H9 (cell line): ENCODE measurements around the gene ATG2B. TPM values are rescaled to one million over a fixed set of nuclear protein-coding genes. Genes with fewer than 3 reads are reported as not detected.

Source experiments
- DNase-seq: peaks from one replicate; pipeline ENCODE4 v3.0.0-alpha.2; 2017
- H2AFZ ChIP-seq: one replicate; pipeline ENCODE4 v1.6.1; 2013; ENCODE audit warnings: mild to moderate bottlenecking, low read length, control low read depth, moderate library complexity
- H2AK5ac ChIP-seq: 2 replicates; pipeline ENCODE4 v1.6.1; 2013; ENCODE audit warnings: low read length, control low read depth, mixed read lengths; ENCODE audit not compliant: insufficient read length
- H2BK120ac ChIP-seq: one replicate; pipeline ENCODE4 v1.6.1; 2013; ENCODE audit warnings: low read depth, mild to moderate bottlenecking, low read length, control low read depth, inconsistent platforms; ENCODE audit not compliant: poor library complexity, severe bottlenecking
- H2BK12ac ChIP-seq: 2 replicates; pipeline ENCODE4 v1.6.1; 2013; ENCODE audit warnings: low read length, control low read depth, mixed read lengths, low read depth; ENCODE audit not compliant: insufficient read length
- H2BK15ac ChIP-seq: 2 replicates; pipeline ENCODE4 v1.6.1; 2013; ENCODE audit warnings: low read depth, low read length, control low read depth
- H2BK20ac ChIP-seq: one replicate; pipeline ENCODE4 v1.6.1; 2013; ENCODE audit warnings: low read depth, mild to moderate bottlenecking, low read length, control low read depth, inconsistent platforms; ENCODE audit not compliant: poor library complexity, severe bottlenecking
- H2BK5ac ChIP-seq: 2 replicates; pipeline ENCODE4 v1.6.1; 2013; ENCODE audit warnings: low read length, control low read depth, mixed read lengths; ENCODE audit not compliant: insufficient read length
- H3K14ac ChIP-seq: 2 replicates; pipeline ENCODE4 v1.6.1; 2013; ENCODE audit warnings: low read length, control low read depth; ENCODE audit not compliant: insufficient read depth
- H3K18ac ChIP-seq: 2 replicates; pipeline ENCODE4 v1.6.1; 2013; ENCODE audit warnings: low read depth, mild to moderate bottlenecking, mixed read lengths, low read length, control low read depth; ENCODE audit not compliant: insufficient read length
- H3K23ac ChIP-seq: 2 replicates; pipeline ENCODE4 v1.6.1; 2013; ENCODE audit warnings: low read length, control low read depth, mixed read lengths, low read depth; ENCODE audit not compliant: insufficient read length
- H3K23me2 ChIP-seq: 2 replicates; pipeline ENCODE4 v1.6.1; 2013; ENCODE audit warnings: low read depth, mild to moderate bottlenecking, mixed read lengths, low read length, control low read depth; ENCODE audit not compliant: insufficient read length, poor library complexity, severe bottlenecking
- H3K27ac ChIP-seq: 2 replicates; pipeline ENCODE4 v1.5.1; 2013; ENCODE audit warnings: low read length, control low read depth, mixed read lengths, low read depth; ENCODE audit not compliant: insufficient read length
- H3K27me3 ChIP-seq: 2 replicates; pipeline ENCODE4 v1.6.1; 2013; ENCODE audit warnings: low read length, control low read depth, inconsistent platforms; ENCODE audit not compliant: insufficient read depth
- H3K4ac ChIP-seq: 2 replicates; pipeline ENCODE4 v1.6.1; 2013; ENCODE audit warnings: low read depth, mild to moderate bottlenecking, control low read depth, inconsistent platforms, low read length, moderate library complexity
- H3K4me1 ChIP-seq: 2 replicates; pipeline ENCODE4 v1.6.1; 2013; ENCODE audit warnings: low read length, control low read depth, inconsistent platforms; ENCODE audit not compliant: insufficient read depth
- H3K4me2 ChIP-seq: 2 replicates; pipeline ENCODE4 v1.6.1; 2013; ENCODE audit warnings: low read length, control low read depth, mixed read lengths; ENCODE audit not compliant: insufficient read length, insufficient read depth
- H3K56ac ChIP-seq: 2 replicates; pipeline ENCODE4 v1.6.1; 2013; ENCODE audit warnings: low read depth, mild to moderate bottlenecking, mixed read lengths, low read length, control low read depth; ENCODE audit not compliant: insufficient read length
- H3K79me1 ChIP-seq: 2 replicates; pipeline ENCODE4 v1.6.1; 2013; ENCODE audit warnings: low read depth, mild to moderate bottlenecking, moderate library complexity, low read length, control low read depth, inconsistent platforms; ENCODE audit not compliant: insufficient read depth, poor library complexity, severe bottlenecking
- H3K79me2 ChIP-seq: 2 replicates; pipeline ENCODE4 v1.6.1; 2013; ENCODE audit warnings: low read length, control low read depth, inconsistent platforms; ENCODE audit not compliant: insufficient read depth
- H3K9ac ChIP-seq: 2 replicates; pipeline ENCODE4 v1.6.1; 2013; ENCODE audit warnings: low read length, control low read depth, mixed read lengths; ENCODE audit not compliant: insufficient read length; ENCODE audit errors: extremely low read depth
- H3K9me3 ChIP-seq: one replicate; pipeline ENCODE4 v1.6.1; 2013; ENCODE audit warnings: low read depth, low read length, inconsistent platforms; ENCODE audit not compliant: control insufficient read depth
- H3T11ph ChIP-seq: one replicate; pipeline ENCODE4 v1.6.1; 2013; ENCODE audit warnings: mild to moderate bottlenecking, low read length, control low read depth, inconsistent platforms
- H4K20me1 ChIP-seq: one replicate; pipeline ENCODE4 v1.6.1; 2013; ENCODE audit not compliant: control insufficient read depth, insufficient read length, insufficient read depth
- H4K5ac ChIP-seq: 2 replicates; pipeline ENCODE4 v1.6.1; 2013; ENCODE audit warnings: low read depth, mild to moderate bottlenecking, mixed read lengths, low read length, control low read depth; ENCODE audit not compliant: insufficient read length
- H4K8ac ChIP-seq: replicated peaks from 2 replicates; pipeline ENCODE4 v1.6.1; 2013; ENCODE audit warnings: low read length, control low read depth, mixed read lengths, low read depth; ENCODE audit not compliant: insufficient read length
- H4K91ac ChIP-seq: 2 replicates; pipeline ENCODE4 v1.6.1; 2013; ENCODE audit warnings: low read depth, mild to moderate bottlenecking, moderate library complexity, mixed read lengths, low read length, control low read depth; ENCODE audit not compliant: insufficient read length
- H3K27ac Mint-ChIP-seq, 3 experiments: 2 replicates in 2 of 3; 3 replicates in 1 of 3; pipeline ENCODE4 v1.8.0; 2020 to 2021; ENCODE audit warnings: mixed read lengths in 3 of 3, mild to moderate bottlenecking in 1 of 3, moderate library complexity in 1 of 3
- H3K27me3 Mint-ChIP-seq: 2 replicates; pipeline ENCODE4 v1.8.0; 2021; ENCODE audit warnings: low read depth, mild to moderate bottlenecking, moderate library complexity, mixed read lengths
- H3K36me3 Mint-ChIP-seq, 3 experiments: 2 replicates in 2 of 3; 3 replicates in 1 of 3; pipeline ENCODE4 v1.8.0; 2020 to 2021; ENCODE audit warnings: low read depth in 3 of 3, mixed read lengths in 3 of 3; ENCODE audit not compliant: insufficient read depth in 1 of 3
- H3K4me1 Mint-ChIP-seq, 2 experiments: 2 replicates each; pipeline ENCODE4 v1.8.0; 2020; ENCODE audit warnings: mixed read lengths in 2 of 2
- H3K4me3 Mint-ChIP-seq, 2 experiments: 2 replicates in 1 of 2; 3 replicates in 1 of 2; pipeline ENCODE4 v1.8.0; 2020 to 2021; ENCODE audit warnings: mild to moderate bottlenecking in 2 of 2, mixed read lengths in 2 of 2, moderate library complexity in 1 of 2
- H3K9me3 Mint-ChIP-seq, 2 experiments: 2 replicates in 1 of 2; 3 replicates in 1 of 2; pipeline ENCODE4 v1.8.0; 2020; ENCODE audit warnings: mild to moderate bottlenecking in 2 of 2, mixed read lengths in 2 of 2, moderate library complexity in 1 of 2
- CTCF ChIP-seq: fragments of 200-600 bp; sonication (generic); conservative IDR thresholded peaks from 3 replicates; pipeline ENCODE4 v1.8.0; 2021; ENCODE audit warnings: antibody characterized with exemption, mild to moderate bottlenecking
- WGBS: extraction: QIAGEN DNeasy Blood & Tissue Kit; methylation state at CpG from one replicate; pipeline ENCODE4 v1.1.7; 2013; ENCODE audit warnings: missing lambda C conversion rate, low lambda C conversion rate, mixed read lengths; ENCODE audit not compliant: insufficient read length; ENCODE audit errors: extremely low coverage; 5-methylcytosine and 5-hydroxymethylcytosine counted together
- total RNA-seq: library from RNA; stranded (reverse); gene quantifications from 2 replicates; pipeline ENCODE4 v1.2.1, GENCODE V29; 2021

Gene ATG2B
- total RNA-seq, 1 experiment from 2014 or later = 12.6 TPM

- Histone ChIP-seq H2BK12ac (no peak overlapping the region), H3K79me2 (no peaks in the 10 kb centered on the region), H3T11ph (no peak overlapping the region), H2BK120ac (no peak overlapping the region), H3K9ac (no peak overlapping the region), H4K5ac (no peak overlapping the region), H2BK5ac (no peak overlapping the region), H3K4me2 (no peak overlapping the region), H2BK20ac (no peak overlapping the region), H3K23ac (no peak overlapping the region), H3K27ac (no peak overlapping the region), H2AFZ (no peak overlapping the region), H3K9me3 (no peaks in the 10 kb centered on the region), H3K27me3 (no peaks in the 10 kb centered on the region), H4K8ac (no peak overlapping the region), H3K23me2 (no peaks in the 10 kb centered on the region), H2AK5ac (no peak overlapping the region), H3K4ac (no peak overlapping the region), H3K18ac (no peak overlapping the region), H3K14ac (no peak overlapping the region), H3K79me1 (no peaks in the 10 kb centered on the region), H2BK15ac (no peak overlapping the region), H4K91ac (no peak overlapping the region), H3K4me1 (no peaks in the 10 kb centered on the region), H3K56ac (no peak overlapping the region), H4K20me1 (no peaks in the 10 kb centered on the region)
- Mint-ChIP-seq H3K4me1 (no peaks in the 10 kb centered on the region), H3K27ac (no peak overlapping the region), H3K4me3 (no peak overlapping the region), H3K27me3 (no peaks in the 10 kb centered on the region), H3K9me3 (no peaks in the 10 kb centered on the region), H3K36me3 (peaks cover 2 to 31% (median 31%) of the 10 kb centered on the region in 3 experiments; a peak in 5 of 7 replicates)
- no peak for TF ChIP-seq CTCF
- WGBS = 100% methylated on average over 2 of the region's 3 CpGs
- DNase-seq = no peak
Measured at GRCh38 chr14:96316087-96316486, 47.1 kb downstream of the ATG2B start.
